Measurements from ENCODE around the gene C19orf25.

Gene C19orf25

GRCh38 chr19:1465191-1466016 lies 13.6 kb downstream of the C19orf25 start:
- DNase-seq = no peak

- DNase-seq = no peak
Measured at GRCh38 chr19:1461862-1462261, 17.2 kb downstream of the C19orf25 start.

- DNase-seq = no peak
Measured at GRCh38 chr19:1460033-1460995, 18.7 kb downstream of the C19orf25 start.

- no peak for DNase-seq
Measured at GRCh38 chr19:1459479-1459878, 19.5 kb downstream of the C19orf25 start.

GRCh38 chr19:1457892-1458291 lies 21.1 kb downstream of the C19orf25 start:
- no peak for DNase-seq

- DNase-seq = no peak
Measured at GRCh38 chr19:1457031-1457739, 21.8 kb downstream of the C19orf25 start.

GRCh38 chr19:1456121-1456900 lies 22.7 kb downstream of the C19orf25 start:
- no peak for DNase-seq

GRCh38 chr19:1455336-1456120 lies 23.5 kb downstream of the C19orf25 start:
- no peak for DNase-seq

- DNase-seq = no peak
Measured at GRCh38 chr19:1455002-1455335, 24.0 kb downstream of the C19orf25 start.

- no peak for DNase-seq
Measured at GRCh38 chr19:1453525-1454364, 25.3 kb downstream of the C19orf25 start.

- no peak for DNase-seq
Measured at GRCh38 chr19:1452802-1453524, 26.1 kb downstream of the C19orf25 start.

- DNase-seq = no peak
Measured at GRCh38 chr19:1451916-1452801, 26.9 kb downstream of the C19orf25 start.

GRCh38 chr19:1450735-1451731 lies 28.0 kb downstream of the C19orf25 start:
- DNase-seq = no peak

GRCh38 chr19:1449467-1450442 lies 29.3 kb downstream of the C19orf25 start, which contains the start of gene APC2:
APC2 (plus strand) TSS chr19:1450121; CDS start chr19:1453002, 2,881 bp downstream.
- DNase-seq = no peak

- no peak for DNase-seq
Measured at GRCh38 chr19:1447944-1448343, 31.1 kb downstream of the C19orf25 start.

- DNase-seq = no peak
Measured at GRCh38 chr19:1447504-1447903, 31.5 kb downstream of the C19orf25 start.
